Rectal smooth muscle tissue (tissue), 1 donor: ENCODE data around the gene PEPD.

ENCODE experiments used
- H3K27ac ChIP-seq: one replicate; pipeline ENCODE4 v1.7.0; 2013; ENCODE audit warnings: low read depth, low read length, inconsistent platforms
- H3K27me3 ChIP-seq: one replicate; pipeline ENCODE4 v1.7.0; 2013; ENCODE audit warnings: low read length; ENCODE audit not compliant: control insufficient read depth, insufficient read depth
- H3K36me3 ChIP-seq: one replicate; pipeline ENCODE4 v1.7.0; 2013; ENCODE audit warnings: low read length; ENCODE audit not compliant: control insufficient read depth, insufficient read depth
- H3K4me1 ChIP-seq: one replicate; pipeline ENCODE4 v1.7.0; 2013; ENCODE audit warnings: low read length; ENCODE audit not compliant: control insufficient read depth, insufficient read depth
- H3K4me3 ChIP-seq: one replicate; pipeline ENCODE4 v1.7.0; 2013; ENCODE audit warnings: low read length
- H3K9ac ChIP-seq: one replicate; pipeline ENCODE4 v1.7.0; 2013; ENCODE audit warnings: low read length

PEPD gene

DNA sequence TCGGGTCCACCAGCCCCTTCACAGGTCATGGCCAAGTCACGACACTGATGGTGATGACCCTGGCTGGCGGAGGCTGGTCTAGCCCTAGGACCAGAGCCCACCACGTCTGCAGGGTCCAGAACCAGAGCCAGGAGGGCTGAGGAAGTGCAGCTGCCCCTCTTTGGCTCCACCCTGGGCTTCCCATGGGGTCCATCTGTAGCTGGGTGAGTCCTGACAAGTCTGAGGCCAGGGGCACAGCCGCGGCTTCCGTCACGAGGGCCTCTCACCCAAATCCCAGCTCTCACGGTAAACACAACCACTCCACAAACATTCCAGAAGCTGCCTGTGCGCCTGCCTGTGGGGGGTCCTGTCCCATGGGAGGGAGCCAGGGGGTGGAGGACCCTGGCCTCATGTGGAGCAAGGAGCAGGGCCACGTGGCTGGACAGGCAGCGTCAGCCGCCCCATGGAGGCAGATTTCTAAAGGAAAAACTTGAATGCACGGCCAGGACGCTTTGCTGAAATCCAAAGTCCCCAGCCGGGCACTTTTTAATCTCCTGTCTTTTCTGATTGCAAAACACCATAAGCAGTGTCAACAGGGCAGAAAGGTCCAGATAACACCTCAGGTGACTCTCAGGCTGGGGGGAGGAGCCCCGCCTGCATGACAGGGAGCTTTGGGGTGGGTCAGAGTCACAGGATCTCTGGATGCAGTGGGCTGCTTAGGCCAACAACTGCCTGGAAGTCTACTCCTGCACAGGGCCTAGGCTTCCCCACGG, 118.2 kb downstream of the PEPD start:
- no peak overlapping the region for H3K9ac ChIP-seq
- H3K27me3 ChIP-seq: no peaks in the 10 kb centered on the region
- no peak overlapping the region for H3K4me3 ChIP-seq
- no peak overlapping the region for H3K27ac ChIP-seq
- no peaks in the 10 kb centered on the region for H3K36me3 ChIP-seq
- H3K4me1 ChIP-seq: no peaks in the 10 kb centered on the region

DNA sequence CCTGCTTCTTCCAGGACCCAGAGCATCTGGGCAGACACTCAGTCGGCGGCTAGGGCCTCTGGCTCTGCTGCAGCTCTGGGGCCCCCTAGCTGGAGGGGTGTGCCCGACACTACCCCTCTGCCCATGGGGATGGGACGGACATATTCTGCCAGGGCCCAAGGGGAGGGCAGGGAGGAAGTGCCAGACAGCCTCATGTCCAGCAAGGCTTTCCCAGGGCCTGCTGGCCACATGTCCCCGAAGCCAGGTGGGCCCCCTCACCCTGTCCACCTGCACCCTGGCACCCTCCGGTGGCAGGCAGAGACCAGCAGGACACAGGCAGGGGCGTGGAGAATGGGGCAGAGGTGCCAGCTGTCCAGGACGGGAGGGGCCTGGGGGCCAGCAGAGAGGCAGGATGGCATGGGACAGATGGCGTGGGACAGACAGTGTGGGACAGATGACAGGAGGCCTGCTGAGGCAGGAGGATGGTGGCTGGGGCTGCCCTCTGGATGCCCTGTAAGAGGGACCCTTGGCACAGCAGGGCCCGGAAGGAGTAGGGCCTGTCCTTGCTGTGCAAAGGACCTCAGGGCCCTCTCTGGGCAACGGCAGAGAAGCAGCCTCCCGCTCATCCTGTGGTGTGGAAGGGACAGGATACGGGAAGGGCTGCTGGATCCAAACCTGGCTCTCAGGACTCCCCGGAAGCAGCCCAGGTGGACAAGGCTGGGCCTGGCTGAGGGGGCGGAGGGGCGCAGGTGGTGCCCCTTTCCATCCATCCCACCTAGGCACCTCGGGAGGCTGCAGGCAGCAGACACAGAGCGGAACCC, 119.0 kb downstream of the PEPD start:
- Histone ChIP-seq H3K27ac (no peak overlapping the region), H3K9ac (no peak overlapping the region), H3K36me3 (no peaks in the 10 kb centered on the region), H3K4me3 (no peak overlapping the region), H3K27me3 (no peaks in the 10 kb centered on the region), H3K4me1 (no peaks in the 10 kb centered on the region)

DNA sequence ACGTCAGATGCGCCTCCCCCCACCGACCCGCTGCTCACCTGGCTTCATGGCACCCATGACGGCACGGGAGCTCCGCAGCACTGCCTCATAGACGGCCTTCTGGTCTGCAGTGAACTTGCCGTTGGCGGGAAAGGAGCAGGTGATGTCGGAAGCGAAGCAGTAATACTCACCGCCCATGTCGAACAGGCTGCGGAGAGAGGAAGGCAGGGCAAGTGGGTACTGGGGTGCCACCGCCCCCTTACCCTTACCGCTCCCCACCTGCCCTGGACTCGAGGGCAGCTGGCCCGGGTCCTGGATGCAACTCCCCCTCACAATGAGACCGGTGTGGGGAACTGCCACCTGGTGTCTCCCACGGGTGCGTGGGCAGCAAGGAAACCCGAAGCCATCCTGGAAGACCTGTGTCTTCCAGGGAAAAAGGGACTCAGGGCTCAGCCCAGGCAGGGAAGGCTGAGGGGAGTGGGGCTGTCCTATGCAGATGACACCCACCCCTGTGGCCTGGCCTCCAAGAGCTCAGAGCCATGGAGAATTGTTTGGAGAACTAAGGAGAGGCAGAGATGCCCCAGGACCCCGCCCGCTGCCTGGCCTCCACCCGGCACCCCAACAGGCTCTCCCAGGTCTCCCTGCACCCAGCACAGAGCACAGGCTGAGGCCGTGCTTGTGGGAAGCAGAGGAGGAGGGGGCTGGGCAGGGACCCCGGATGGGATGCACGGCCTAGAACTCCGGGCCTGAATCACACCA, 119.7 kb downstream of the PEPD start:
- Histone ChIP-seq H3K27me3 (no peaks in the 10 kb centered on the region), H3K4me1 (no peaks in the 10 kb centered on the region), H3K4me3 (no peak overlapping the region), H3K9ac (no peak overlapping the region), H3K27ac (no peak overlapping the region), H3K36me3 (no peaks in the 10 kb centered on the region)

GRCh38 chr19:33400856-33401682, 120.5 kb downstream of the PEPD start:
- peaks cover 1% of the 10 kb centered on the region for H3K4me1 ChIP-seq
- H3K27ac ChIP-seq: no peak overlapping the region
- H3K36me3 ChIP-seq: no peaks in the 10 kb centered on the region
- H3K9ac ChIP-seq: no peak overlapping the region
- H3K4me3 ChIP-seq: no peak overlapping the region
- H3K27me3 ChIP-seq: no peaks in the 10 kb centered on the region

GRCh38 chr19:33399745-33400681, 121.6 kb downstream of the PEPD start:
- no peaks in the 10 kb centered on the region for H3K36me3 ChIP-seq
- H3K27me3 ChIP-seq: no peaks in the 10 kb centered on the region
- H3K27ac ChIP-seq: no peak overlapping the region
- peaks cover 6% of the 10 kb centered on the region for H3K4me1 ChIP-seq
- H3K4me3 ChIP-seq: no peak overlapping the region
- H3K9ac ChIP-seq: no peak overlapping the region

GRCh38 chr19:33399081-33399744, 122.4 kb downstream of the PEPD start:
- no peaks in the 10 kb centered on the region for H3K36me3 ChIP-seq
- no peak overlapping the region for H3K9ac ChIP-seq
- peaks cover 6% of the 10 kb centered on the region for H3K4me1 ChIP-seq
- no peaks in the 10 kb centered on the region for H3K27me3 ChIP-seq
- no peak overlapping the region for H3K4me3 ChIP-seq
- H3K27ac ChIP-seq: no peak overlapping the region

DNA sequence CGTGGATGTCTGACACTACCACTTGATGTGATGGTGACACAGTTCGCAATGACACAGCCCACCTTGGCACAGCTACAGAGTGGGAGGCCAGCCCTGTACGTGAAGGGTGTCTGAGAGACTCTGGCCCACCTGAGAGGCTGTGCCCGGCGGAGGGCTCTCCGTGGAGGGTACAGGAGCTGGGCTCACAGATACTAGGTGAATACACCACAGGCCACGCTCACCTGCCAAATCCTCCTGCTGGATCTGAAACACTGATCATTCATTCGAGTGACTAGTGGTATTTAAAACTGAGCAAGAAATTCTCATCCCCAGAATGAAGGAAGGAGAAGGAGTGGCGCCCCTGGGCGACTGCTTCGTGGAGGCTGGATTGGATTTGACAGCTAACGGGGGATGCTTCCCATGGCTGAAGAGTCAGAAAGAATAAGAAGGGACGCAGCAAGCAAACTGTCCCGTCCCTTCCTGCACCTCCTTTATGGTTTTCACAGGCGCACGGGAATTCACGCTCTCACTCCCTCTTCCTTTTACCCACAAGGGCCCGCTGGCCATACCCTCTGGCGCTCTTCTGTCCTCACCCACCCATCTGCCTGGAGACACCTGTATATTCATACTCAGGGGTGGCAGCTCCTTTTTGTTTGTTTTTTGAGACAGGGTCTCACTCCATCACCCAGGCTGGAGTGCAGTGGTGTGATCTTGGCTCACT, 123.1 kb downstream of the PEPD start:
- H3K36me3 ChIP-seq: no peaks in the 10 kb centered on the region
- no peak overlapping the region for H3K4me3 ChIP-seq
- peaks cover 6% of the 10 kb centered on the region for H3K4me1 ChIP-seq
- no peaks in the 10 kb centered on the region for H3K27me3 ChIP-seq
- no peak overlapping the region for H3K27ac ChIP-seq
- H3K9ac ChIP-seq: no peak overlapping the region

DNA sequence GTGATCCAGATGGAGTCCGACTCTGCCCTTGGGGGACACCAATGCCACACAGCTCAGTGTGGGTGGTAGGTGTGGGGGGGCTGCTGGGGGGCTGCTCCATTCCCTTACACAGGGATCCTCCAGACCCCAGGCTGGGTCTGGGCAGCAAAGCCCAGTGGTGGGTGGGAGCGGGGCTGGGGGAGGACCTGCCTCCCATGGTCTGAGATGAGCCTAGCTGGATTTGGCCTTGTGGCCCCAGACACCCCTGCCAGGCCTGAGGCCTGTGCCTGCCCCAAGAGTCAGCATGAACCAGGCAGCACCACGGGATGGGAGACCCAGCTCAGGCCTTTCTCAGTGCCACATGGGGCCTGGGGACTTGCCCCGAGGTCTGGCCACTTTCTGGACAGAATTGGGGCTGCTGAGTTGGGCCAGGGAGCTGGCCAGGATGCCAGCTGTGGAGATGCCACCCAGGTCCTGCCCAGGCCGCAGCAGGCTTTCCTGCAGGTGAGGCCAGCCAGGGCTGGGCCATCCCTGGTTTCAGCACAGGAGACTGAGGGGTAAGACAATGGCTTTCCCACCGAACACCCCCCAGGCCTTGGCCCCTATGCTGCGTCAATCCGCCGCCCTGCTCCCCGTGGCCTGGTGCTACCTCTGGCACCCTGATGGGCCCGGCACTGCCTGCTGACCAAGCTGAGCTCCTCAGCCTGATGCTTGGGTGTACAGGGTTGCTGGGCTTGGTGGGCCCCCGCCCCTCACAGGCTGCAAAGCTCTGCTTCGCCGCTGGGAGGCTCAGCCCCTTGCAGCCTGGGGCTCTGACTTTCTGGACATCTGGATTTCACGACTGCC, 123.8 kb downstream of the PEPD start:
- Histone ChIP-seq H3K9ac (no peak overlapping the region), H3K27me3 (no peaks in the 10 kb centered on the region), H3K4me3 (no peak overlapping the region), H3K27ac (no peak overlapping the region), H3K36me3 (no peaks in the 10 kb centered on the region), H3K4me1 (peaks cover 6% of the 10 kb centered on the region)

DNA sequence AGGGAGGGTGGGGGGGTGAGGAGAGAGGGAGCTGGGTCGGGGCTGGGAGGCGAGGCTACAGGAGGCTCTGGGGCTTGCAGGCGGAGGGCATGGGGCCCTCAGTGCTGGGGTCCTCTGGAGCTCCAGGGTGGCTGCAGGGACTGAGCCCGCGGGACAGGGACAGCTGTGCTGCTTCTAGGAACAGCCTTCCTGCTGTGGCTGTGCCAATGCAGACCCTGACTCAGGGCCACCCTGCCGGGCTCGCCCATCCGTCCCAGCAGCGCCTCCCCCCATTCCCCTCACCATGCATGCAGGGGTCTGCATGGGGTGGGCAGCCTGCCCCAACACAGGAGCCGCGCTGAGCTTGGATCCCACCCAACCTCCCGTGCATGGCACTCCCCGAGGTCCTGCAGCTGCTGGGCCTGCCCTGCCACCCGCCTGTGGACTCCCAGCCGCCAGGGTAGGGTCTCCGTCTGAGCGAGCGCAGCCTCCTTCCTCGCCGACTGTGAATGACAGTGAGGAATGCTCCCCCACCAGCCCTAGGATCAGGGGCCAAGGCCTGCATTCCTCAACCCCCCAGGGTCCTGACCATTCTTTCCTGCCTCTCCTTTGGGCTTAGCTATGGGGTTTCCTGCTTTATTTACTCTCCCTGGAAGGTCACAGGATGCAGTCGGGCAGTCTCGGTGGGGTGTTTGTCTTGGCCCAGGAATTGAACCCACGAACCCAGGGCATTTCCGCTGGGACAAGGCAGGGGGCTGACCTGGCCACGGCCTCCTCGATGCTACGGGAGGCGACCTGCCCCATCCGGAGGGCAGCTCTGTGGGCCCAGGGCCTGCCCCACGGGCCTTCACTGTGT, 124.7 kb downstream of the PEPD start:
- Histone ChIP-seq H3K27me3 (no peaks in the 10 kb centered on the region), H3K4me1 (peaks cover 6% of the 10 kb centered on the region), H3K9ac (no peak overlapping the region), H3K27ac (no peak overlapping the region), H3K4me3 (no peak overlapping the region), H3K36me3 (no peaks in the 10 kb centered on the region)
